Activated CD4-positive, alpha-beta T cell treated with anti-CD3 and anti-CD28 coated beads for 48 hours (primary cell): Measurements from ENCODE around the gene OR5K2.

Experiments
- DNase-seq: peaks from one replicate; pipeline ENCODE4 v3.0.0-alpha.2; 2020

The OR5K2 gene

GRCh38 chr3:98497381-98497780 is at the start of gene OR5K2:
Gene OR5K2 (plus strand): TSS chr3:98497681. CDS start chr3:98497681, 0 bp downstream.
- DNase-seq = no peak

GRCh38 chr3:98449606-98450193 is 47.8 kb upstream of the OR5K2 start:
- no peak for DNase-seq

GRCh38 chr3:98450372-98450771 is 47.1 kb upstream of the OR5K2 start:
- DNase-seq = no peak

GRCh38 chr3:98453827-98454226 is 43.7 kb upstream of the OR5K2 start:
- no peak for DNase-seq

GRCh38 chr3:98454929-98455328 is 42.6 kb upstream of the OR5K2 start:
- DNase-seq = no peak

DNA sequence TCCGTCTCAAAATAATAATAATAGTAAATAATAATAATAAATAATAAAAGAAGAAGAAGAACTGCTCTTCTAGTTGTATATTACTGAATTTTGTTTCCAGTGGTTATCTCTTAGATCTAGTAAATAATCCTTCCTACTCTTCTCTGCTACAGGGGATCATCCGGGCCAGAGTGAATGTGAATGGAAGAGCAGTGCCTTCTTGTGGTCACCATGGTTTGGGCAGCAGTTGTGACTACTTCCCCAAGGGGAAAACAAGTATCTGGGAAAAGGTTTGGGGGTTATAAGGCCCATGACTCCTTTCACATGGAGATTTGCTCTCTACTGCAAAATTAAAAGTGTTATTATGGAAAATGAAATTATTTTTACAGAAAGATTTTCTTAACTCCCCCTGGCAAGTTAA is 39.9 kb upstream of the OR5K2 start:
- no peak for DNase-seq

DNA sequence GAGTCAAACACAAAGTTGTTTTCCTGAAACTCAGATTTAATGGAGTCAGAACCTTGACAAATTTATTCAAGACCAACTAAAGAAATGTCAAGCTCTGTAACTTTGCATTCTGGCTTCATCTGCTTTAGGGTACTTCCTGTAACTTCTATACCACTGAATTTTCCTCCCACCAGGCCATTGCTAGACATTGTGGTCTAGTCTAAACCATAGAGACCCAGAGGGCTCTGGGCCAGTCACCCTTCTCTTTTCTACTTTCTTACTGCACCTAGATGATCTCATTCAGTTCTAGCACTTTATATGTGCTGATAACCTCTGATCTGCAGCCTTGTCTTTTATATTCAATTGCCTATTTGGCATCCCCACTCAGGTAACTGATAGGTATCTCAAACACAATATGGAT is 37.3 kb upstream of the OR5K2 start:
- DNase-seq = no peak

DNA sequence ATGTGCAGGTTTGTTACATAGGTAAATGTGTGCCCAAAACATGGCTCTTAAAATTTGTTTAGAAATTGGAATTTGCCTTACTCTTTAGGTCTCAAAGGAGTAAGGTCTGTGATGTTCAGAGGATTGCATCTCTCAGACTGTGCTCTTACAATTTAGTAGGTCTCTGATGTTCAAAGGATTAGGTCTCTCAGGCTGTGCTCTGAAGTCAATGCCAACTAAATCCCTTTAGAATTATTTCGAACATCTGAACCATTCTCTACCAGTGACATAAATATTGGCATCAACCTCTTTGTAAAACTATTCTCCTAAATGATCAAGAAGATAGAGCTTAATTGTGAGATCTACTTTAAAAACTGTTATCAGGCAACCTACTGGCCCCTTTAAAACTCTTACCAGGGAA is 34.6 kb upstream of the OR5K2 start, which contains the start of gene OR5K1:
Gene OR5K1, plus strand, starts transcription at position 301 of the 400 bp plus-strand sequence. CDS start 6,376 bp downstream, outside the sequence.
- no peak for DNase-seq

DNA sequence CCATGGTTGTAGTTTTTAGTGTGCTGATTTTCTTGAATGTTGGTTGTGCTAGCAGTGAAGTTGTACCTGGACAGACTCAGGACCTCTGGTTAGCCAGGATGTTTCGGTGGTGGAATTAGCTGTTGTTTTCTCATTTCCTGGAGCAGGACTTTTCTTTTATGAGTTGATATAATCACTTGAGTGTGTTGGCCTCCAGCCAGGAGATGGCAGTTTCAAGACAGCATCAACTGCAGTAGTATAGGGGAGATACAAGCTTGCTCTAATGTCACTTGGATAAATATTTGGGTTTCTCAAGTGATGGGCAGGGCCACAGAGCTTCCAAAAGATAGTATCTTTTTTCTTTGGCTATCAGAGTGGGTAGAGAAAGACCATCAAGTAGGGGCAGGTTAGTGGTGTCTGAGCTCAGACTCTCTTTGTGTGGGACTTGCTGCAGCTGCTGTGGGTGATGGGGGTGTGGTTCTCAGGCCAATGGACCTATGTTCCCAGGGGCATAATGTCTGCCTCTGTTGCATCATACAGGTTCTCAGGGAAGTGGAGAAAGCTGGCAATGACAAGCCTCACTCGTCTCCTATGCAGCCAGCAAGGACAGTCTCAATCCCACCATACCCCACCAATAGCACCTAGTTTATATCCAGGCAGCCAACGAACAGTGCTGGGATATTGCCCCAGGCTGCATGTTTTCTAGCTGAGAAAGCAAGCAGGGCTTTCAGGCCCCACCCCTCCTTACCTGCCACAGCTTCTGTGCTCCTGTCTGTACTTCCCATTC is 14.6 kb upstream of the OR5K2 start:
- DNase-seq = no peak

- no peak for DNase-seq
These were observed 13.9 kb upstream of the OR5K2 start for GRCh38 chr3:98483626-98484025.

GRCh38 chr3:98500019-98500418 is 2.5 kb downstream of the OR5K2 start:
- no peak for DNase-seq

DNA sequence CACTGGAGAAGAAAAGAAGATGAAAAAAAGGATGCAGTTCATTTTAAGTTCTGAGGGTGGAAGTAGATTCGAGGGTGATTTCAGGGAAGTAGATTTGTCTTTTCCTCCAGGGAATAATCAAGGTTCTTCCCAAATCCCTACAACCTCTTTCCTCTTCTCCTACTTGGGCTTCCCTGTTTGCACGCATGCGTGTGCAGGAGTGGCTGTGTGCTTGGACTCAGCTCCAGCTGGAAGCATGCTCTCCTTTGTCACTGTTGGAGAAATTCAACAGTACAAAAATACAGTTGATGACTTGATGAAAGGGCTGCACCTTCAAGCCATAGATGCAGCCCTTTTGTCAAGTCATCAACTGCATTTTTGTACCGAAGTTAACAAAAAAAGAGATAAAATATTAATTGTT is 3.8 kb downstream of the OR5K2 start:
- DNase-seq = no peak

DNA sequence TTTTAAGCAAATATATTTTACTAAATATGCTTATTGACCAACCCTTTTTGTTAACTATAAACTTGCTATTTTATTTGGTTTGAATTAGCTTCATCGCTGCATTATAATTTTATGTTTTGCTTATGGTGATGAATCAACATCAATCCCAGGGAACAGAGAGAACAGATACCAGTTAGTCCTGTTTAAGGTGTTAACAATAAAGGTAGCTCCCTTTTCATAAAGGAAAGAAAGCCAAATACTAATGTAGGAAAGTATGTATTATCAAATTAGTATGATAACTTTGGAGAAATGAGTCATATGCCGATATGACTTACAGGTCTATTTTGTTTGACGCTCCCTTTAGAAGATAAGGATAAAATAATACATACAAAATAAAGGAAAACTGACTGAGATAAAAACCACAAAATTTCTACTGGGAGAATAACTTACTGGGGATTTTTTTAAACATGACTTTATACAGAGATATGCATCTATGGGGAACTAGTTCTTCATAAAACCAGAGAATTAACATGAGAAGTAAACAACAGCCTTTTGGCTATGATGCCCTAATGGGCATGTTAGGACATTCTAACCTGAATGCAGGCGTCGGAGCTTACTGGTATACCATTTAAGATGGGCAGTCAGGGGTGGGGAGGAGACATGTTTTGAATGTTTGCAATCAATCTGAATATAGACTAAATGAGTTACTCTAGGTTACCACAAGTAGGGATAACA is 4.5 kb downstream of the OR5K2 start:
- no peak for DNase-seq

DNA sequence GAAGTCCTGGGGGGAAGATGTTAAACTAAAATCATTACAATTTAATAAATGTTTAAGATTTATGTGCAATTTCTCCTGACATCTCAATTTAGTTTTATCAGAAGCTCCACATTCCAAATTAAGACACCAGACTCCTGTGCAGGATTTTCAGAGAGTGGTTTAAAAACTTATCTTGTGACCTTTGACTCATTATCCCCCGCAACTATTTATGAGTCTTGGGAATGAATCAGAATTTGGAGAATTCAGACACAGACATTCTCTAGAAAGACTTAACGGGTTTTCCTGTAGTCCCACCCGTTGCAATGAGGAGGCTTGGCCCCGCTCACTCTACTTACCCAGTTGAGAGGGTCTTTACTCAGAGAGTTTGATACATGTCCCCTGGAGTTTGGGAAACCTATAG is 7.1 kb downstream of the OR5K2 start:
- no peak for DNase-seq

DNA sequence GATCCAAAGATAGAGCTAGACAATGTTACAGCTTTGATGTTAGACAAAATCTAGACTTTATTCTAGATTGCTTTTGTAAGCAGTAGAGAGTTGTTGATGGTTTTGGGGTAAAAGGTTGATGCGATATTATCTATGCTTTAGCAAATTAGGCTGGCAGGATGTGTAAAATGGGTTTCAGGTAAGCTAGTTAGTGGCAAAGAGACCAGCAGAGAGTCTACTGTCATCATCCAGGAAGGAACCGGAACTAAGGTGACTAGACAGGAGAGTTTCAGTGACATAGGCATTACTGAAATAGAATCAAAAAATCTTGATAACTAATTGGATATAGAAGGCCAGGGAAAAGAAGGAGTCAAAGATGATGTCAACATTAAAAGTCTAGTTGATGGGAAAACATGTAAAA is 11.1 kb downstream of the OR5K2 start:
- DNase-seq = no peak

- no peak for DNase-seq
These were observed 15.1 kb downstream of the OR5K2 start for GRCh38 chr3:98512576-98512975.

DNA sequence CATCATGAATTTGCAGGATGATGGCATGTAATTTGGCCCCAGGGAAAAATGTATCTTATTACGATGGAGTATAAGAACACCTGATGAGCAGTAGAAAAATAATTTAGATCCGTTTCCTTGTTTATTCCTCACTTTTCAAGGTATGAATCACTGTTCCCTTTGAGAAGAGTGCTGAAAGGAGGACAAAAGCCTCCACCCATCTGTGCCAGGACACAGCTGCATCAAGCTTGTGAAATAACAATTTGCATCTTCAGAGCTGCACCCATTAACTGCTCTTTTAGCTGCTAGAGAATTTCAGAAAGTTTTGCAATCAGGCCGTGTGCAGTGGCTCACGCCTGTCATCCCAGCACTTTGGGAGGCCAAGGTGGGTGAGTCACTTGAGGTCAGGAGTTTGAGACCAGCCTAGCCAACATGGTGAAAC is 15.6 kb downstream of the OR5K2 start:
- DNase-seq = peak; percentile 34

GRCh38 chr3:98513736-98514135 is 16.3 kb downstream of the OR5K2 start:
- no peak for DNase-seq

- no peak for DNase-seq
These were observed 17.5 kb downstream of the OR5K2 start for GRCh38 chr3:98514948-98515347.

- DNase-seq = no peak
These were observed 21.3 kb downstream of the OR5K2 start for GRCh38 chr3:98518816-98519215.

DNA sequence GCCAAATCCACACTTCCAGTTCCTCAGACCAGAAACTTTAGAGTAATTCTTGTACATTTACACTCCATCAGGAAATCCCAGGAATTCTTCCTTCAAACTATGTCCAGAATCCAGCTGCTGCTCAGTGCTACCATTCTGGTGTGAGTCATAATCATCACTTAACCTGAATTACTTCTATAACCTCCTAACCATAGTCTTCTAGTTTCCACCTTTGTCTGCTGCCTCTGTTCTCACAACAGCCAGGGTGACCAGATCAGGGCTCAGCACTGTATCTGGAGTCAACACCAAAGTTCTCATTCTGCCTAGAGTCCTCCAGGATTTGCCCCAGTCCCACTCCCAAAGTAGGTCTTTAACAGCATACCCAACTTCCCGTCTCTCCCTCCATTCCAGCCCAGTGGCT is 21.9 kb downstream of the OR5K2 start:
- peak; percentile 36 for DNase-seq

DNA sequence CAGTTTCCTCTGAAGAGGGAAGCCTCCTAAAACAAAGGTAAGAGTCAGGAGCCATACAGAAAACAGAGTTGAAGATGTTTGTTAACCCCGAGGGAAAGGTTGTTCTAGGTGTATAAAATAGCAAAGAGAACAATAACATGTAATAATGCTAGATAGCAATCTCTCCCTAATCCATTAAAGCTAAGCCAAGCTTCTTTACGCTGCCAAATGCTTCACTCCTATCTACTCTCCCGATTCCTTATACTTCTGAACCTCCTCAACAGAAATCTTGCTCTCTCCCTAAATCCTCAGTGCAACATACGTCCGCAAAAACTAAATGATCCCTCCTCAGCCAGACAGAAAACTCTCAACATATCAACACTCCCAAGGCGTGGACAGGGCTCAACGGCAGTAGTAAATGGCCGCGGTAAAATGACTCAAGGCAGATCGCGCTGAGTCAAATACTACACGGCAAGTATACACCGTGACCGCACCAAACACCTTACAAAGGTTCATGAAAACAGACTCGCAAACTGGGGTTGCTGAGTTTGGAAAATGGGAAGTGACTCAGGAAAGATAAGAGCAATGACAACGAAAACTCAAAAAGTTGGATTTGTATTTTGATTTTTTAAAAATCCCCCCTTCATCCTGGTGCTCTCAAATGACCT is 24.5 kb downstream of the OR5K2 start:
- peak; percentile 77 for DNase-seq

DNA sequence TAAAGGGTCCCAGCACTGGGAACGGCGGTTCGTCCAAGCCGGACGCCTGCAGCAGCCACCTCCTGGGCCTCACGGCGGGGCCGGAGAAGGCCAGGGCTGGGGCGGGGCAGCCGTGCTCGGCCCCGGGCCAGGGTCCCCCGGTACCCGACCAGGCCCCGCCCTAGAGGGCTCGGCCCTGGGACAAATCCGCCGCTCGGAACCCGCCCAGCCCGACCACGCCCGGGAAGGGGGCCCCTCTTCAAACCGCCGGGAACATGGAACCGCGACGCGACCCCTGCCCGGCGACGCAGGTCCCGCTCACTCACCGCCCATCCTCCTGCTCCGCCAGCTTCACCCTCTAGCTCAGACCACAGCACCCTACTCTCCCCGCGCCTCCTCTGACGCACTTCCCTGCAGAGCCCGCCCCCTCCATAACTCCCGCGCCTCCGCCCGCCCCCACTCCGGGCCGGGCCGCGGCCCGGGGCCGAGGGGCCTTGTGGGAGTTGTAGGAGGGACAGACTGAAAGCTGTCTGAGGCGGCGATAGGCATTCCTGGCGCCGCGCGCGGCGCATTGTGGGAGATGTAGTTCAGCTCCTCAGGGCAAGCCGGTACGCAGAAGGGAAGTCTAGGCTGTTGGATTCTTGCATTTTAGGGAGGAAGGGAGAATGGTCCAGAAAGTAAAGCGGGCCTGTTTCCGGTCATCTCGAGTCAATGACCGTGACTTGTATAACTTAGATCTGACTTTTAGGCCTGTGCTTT is 25.2 kb downstream of the OR5K2 start, which contains the start of gene CLDND1:
Gene CLDND1, minus strand, starts transcription at position 359 of the 738 bp plus-strand sequence. CDS start 1,478 bp downstream, outside the sequence.
- DNase-seq = peak; percentile 96
